Cardiac muscle cell (in vitro differentiated cells and primary cell): ENCODE measurements around the gene PDP2. TPM values are rescaled to one million over a fixed set of nuclear protein-coding genes. Genes with fewer than 3 reads are reported as not detected.

Experiments used
- DNase-seq, 2 donors: peaks; one replicate each; pipeline versions ENCODE4 v3.0.0 to v3.0.0-alpha.2; 2010 to 2017; ENCODE audit warnings: low read depth in 1 of 2, low spot score in 1 of 2
- H3K27ac ChIP-seq: fragments of 200-600 bp; sonication (generic); 2 replicates; pipeline ENCODE4 v1.5.1; 2016
- H3K27me3 ChIP-seq: fragments of 200-600 bp; sonication (generic); 2 replicates; pipeline ENCODE4 v1.6.0; 2016; ENCODE audit warnings: control low read depth
- H3K36me3 ChIP-seq: fragments of 200-600 bp; sonication (generic); 2 replicates; pipeline ENCODE4 v1.5.1; 2016; ENCODE audit warnings: control low read depth
- H3K4me1 ChIP-seq: fragments of 200-600 bp; sonication (generic); 2 replicates; pipeline ENCODE4 v1.8.1; 2017; ENCODE audit warnings: low read depth, mild to moderate bottlenecking, mixed run types
- H3K4me3 ChIP-seq: fragments of 200-600 bp; sonication (generic); 2 replicates; pipeline ENCODE4 v1.5.1; 2016; ENCODE audit warnings: mild to moderate bottlenecking
- H3K9me3 ChIP-seq: fragments of 200-600 bp; sonication (generic); 2 replicates; pipeline ENCODE4 v1.5.1; 2017; ENCODE audit warnings: low read depth, mild to moderate bottlenecking, control low read depth
- CTCF ChIP-seq: IDR thresholded peaks from 2 replicates; pipeline ENCODE4 v1.5.1; 2012; ENCODE audit warnings: low read depth, mild to moderate bottlenecking, low read length
- polyA plus RNA-seq: library from polyadenylated mRNA; unstranded; fragments of >200 nt; fragmentation: Nextera tagmentation; extraction: Ambion mirVana; gene quantifications from 2 replicates; pipeline ENCODE4 v1.2.1, GENCODE V29; 2016
- total RNA-seq: library from RNA; depleted of rRNA; stranded (reverse); fragments of >200 nt; gene quantifications from 2 replicates; pipeline ENCODE4 v1.2.3, GENCODE V29; 2016

PDP2 gene
- total RNA-seq (6.0 and 19.4 TPM in 2 replicates), polyA plus RNA-seq (4.1 and 7.4 TPM in 2 replicates)

GRCh38 chr16:66880288-66881013 lies at the start of gene PDP2:
Gene PDP2 (plus strand): TSS chr16:66880515. CDS start chr16:66884285, 3,770 bp downstream.
- TF ChIP-seq CTCF = no peak
- Histone ChIP-seq H3K27me3 (no peaks in the 10 kb centered on the region), H3K4me1 (no peaks in the 10 kb centered on the region), H3K27ac (no peak within 1 kb of the TSS), H3K9me3 (no peaks in the 10 kb centered on the region), H3K4me3 (peak within 1 kb of the TSS; percentile 58), H3K36me3 (peaks cover 3% of the 10 kb centered on the region)
- DNase-seq = peak; percentile 96

- TF ChIP-seq CTCF = no peak
- DNase-seq = no peak
- Histone ChIP-seq H3K9me3 (no peaks in the 10 kb centered on the region), H3K36me3 (no peaks in the 10 kb centered on the region), H3K27me3 (peaks cover 4% of the 10 kb centered on the region), H3K27ac (no peak overlapping the region), H3K4me3 (no peak overlapping the region), H3K4me1 (peaks cover 8% of the 10 kb centered on the region)
Observed at GRCh38 chr16:66832190-66832589, 48.1 kb upstream of the PDP2 start.

- DNase-seq = no peak
- Histone ChIP-seq H3K9me3 (no peaks in the 10 kb centered on the region), H3K4me3 (no peak overlapping the region), H3K36me3 (no peaks in the 10 kb centered on the region), H3K4me1 (peaks cover 8% of the 10 kb centered on the region), H3K27ac (no peak overlapping the region), H3K27me3 (peaks cover 4% of the 10 kb centered on the region)
- no peak for TF ChIP-seq CTCF
Observed at GRCh38 chr16:66832661-66833305, 47.5 kb upstream of the PDP2 start.

GRCh38 chr16:66834746-66835145 lies 45.6 kb upstream of the PDP2 start:
- Histone ChIP-seq H3K36me3 (no peaks in the 10 kb centered on the region), H3K4me1 (no peaks in the 10 kb centered on the region), H3K27me3 (peaks cover 11% of the 10 kb centered on the region), H3K9me3 (no peaks in the 10 kb centered on the region), H3K27ac (no peak overlapping the region), H3K4me3 (no peak overlapping the region)
- no peak for DNase-seq
- no peak for TF ChIP-seq CTCF

GRCh38 chr16:66840883-66841282 lies 39.4 kb upstream of the PDP2 start:
- Histone ChIP-seq H3K27ac (no peak overlapping the region), H3K4me1 (peaks cover 4% of the 10 kb centered on the region), H3K36me3 (no peaks in the 10 kb centered on the region), H3K9me3 (no peaks in the 10 kb centered on the region), H3K27me3 (peaks cover 63% of the 10 kb centered on the region), H3K4me3 (no peak overlapping the region)
- no peak for TF ChIP-seq CTCF
- DNase-seq = no peak
